ENCODE data around the gene ST3GAL4.

- no peak for TF ChIP-seq ZNF416 (CRISPR knock-in tag; IDR thresholded peaks at IDR 0.05)
- no peak for TF ChIP-seq CTCF (IDR thresholded peaks at IDR 0.05)
- no peak for TF ChIP-seq E2F4 (CRISPR knock-in tag; IDR thresholded peaks at IDR 0.05; ENCODE audit: borderline replicate concordance, low read depth)
- TF ChIP-seq EMX1 (CRISPR knock-in tag; IDR thresholded peaks at IDR 0.05) = no peak
- TF ChIP-seq NR2C2 (CRISPR knock-in tag; IDR thresholded peaks at IDR 0.05) = no peak
- no peak for TF ChIP-seq CREM (CRISPR knock-in tag; IDR thresholded peaks at IDR 0.05)
- no peak for TF ChIP-seq USF2 (CRISPR knock-in tag; IDR thresholded peaks at IDR 0.05)
Observed at GRCh38 chr11:126339863-126340434, 15.5 kb upstream of the ST3GAL4 start.
